IMR-90 (cell line): ENCODE results near the gene WIPF1. TPM values are rescaled to one million over a fixed set of nuclear protein-coding genes. Genes with fewer than 3 reads are reported as not detected.

Source experiments
- ATAC-seq: fragments of 200-7000 bp; cut with Tn5 transposase; 2 replicates; pipeline ENCODE4 v1.9.1; 2020; ENCODE audit warnings: low read depth, mild to moderate bottlenecking, moderate library complexity
- BruUV-seq: library from RNA; stranded (reverse); fragments of 400-500 nt; replicated peaks from 2 replicates; lab custom pipeline; 2021; lab: Mats Ljungman, UMichigan
- CTCF ChIA-PET: fragments of 300-600 bp; formaldehyde crosslinking; extraction: SDS; loops from one replicate; lab custom pipeline; 2021; ENCODE audit warnings: antibody characterized with exemption; lab: Yijun Ruan, JAX
- POLR2A ChIA-PET: fragments of 300-600 bp; sonication (Branson Sonifier 250); formaldehyde crosslinking; loops from one replicate; lab custom pipeline; 2022; ENCODE audit warnings: antibody characterized with exemption; ENCODE audit not compliant: unreplicated experiment; lab: Charles Lee
- DNase-seq: peaks from one replicate; pipeline ENCODE4 v3.0.0; 2013
- H2AFZ ChIP-seq: replicated peaks from 2 replicates; pipeline ENCODE3; 2013; ENCODE audit warnings: low read length, mild to moderate bottlenecking; ENCODE audit not compliant: poor library complexity
- H2AK5ac ChIP-seq: 2 replicates; pipeline ENCODE4 v1.6.1; 2013; ENCODE audit warnings: low read depth, low read length, inconsistent platforms
- H2AK9ac ChIP-seq: replicated peaks from 2 replicates; pipeline ENCODE3; 2013; ENCODE audit warnings: mild to moderate bottlenecking, low read depth, low read length, moderate library complexity; ENCODE audit not compliant: poor library complexity
- H2BK120ac ChIP-seq: 2 replicates; pipeline ENCODE4 v1.6.1; 2013; ENCODE audit warnings: low read depth, low read length, inconsistent platforms
- H2BK15ac ChIP-seq: 3 replicates; pipeline ENCODE4 v1.6.1; 2013; ENCODE audit warnings: low read depth, low read length, inconsistent platforms
- H2BK20ac ChIP-seq: 2 replicates; pipeline ENCODE4 v1.6.1; 2013; ENCODE audit warnings: low read depth, mild to moderate bottlenecking, inconsistent platforms, low read length, moderate library complexity
- H2BK5ac ChIP-seq: 2 replicates; pipeline ENCODE4 v1.6.1; 2013; ENCODE audit warnings: mild to moderate bottlenecking, low read depth, low read length, inconsistent platforms; ENCODE audit not compliant: poor library complexity, severe bottlenecking
- H3K14ac ChIP-seq: replicated peaks from 2 replicates; pipeline ENCODE4 v1.6.1; 2013; ENCODE audit warnings: low read depth, low read length, inconsistent platforms
- H3K18ac ChIP-seq: 2 replicates; pipeline ENCODE4 v1.6.1; 2013; ENCODE audit warnings: low read depth, low read length, control low read depth
- H3K23ac ChIP-seq: 2 replicates; pipeline ENCODE4 v1.6.1; 2013; ENCODE audit warnings: low read depth, low read length, inconsistent platforms
- H3K27ac ChIP-seq: 2 replicates; pipeline ENCODE4 v1.5.1; 2013; ENCODE audit warnings: mild to moderate bottlenecking, control low read depth, low read length; ENCODE audit not compliant: insufficient read depth
- H3K27me3 ChIP-seq: 2 replicates; pipeline ENCODE4 v1.6.1; 2013; ENCODE audit warnings: low read length; ENCODE audit not compliant: control insufficient read depth, insufficient read depth
- H3K36me3 ChIP-seq: 2 replicates; pipeline ENCODE4 v1.6.1; 2013; ENCODE audit warnings: low read length, mixed read lengths; ENCODE audit not compliant: control insufficient read depth, insufficient read depth
- H3K4ac ChIP-seq: 2 replicates; pipeline ENCODE4 v1.6.1; 2013; ENCODE audit warnings: low read depth, low read length, inconsistent platforms
- H3K4me1 ChIP-seq: 2 replicates; pipeline ENCODE4 v1.6.1; 2013; ENCODE audit warnings: low read length, mixed read lengths; ENCODE audit not compliant: control insufficient read depth, insufficient read depth
- H3K4me2 ChIP-seq: 2 replicates; pipeline ENCODE4 v1.6.1; 2013; ENCODE audit warnings: low read depth, mild to moderate bottlenecking, control low read depth, low read length, moderate library complexity
- H3K4me3 ChIP-seq: 2 replicates; pipeline ENCODE4 v1.5.1; 2013; ENCODE audit warnings: low read depth, mild to moderate bottlenecking, control low read depth, low read length, moderate library complexity; ENCODE audit not compliant: insufficient read depth
- H3K56ac ChIP-seq: 2 replicates; pipeline ENCODE4 v1.6.1; 2013; ENCODE audit warnings: low read length, inconsistent platforms; ENCODE audit not compliant: insufficient read depth; ENCODE audit errors: extremely low read depth
- H3K79me1 ChIP-seq, 2 experiments: 2 replicates each; pipeline ENCODE4 v1.6.1; 2013; ENCODE audit warnings: low read length in 2 of 2, inconsistent platforms in 1 of 2, low read depth in 1 of 2
- H3K9ac ChIP-seq: 2 replicates; pipeline ENCODE4 v1.6.1; 2013; ENCODE audit warnings: low read depth, low read length, control low read depth
- H3K9me1 ChIP-seq: 2 replicates; pipeline ENCODE4 v1.6.1; 2013; ENCODE audit warnings: low read length, inconsistent platforms; ENCODE audit not compliant: insufficient read depth
- H3K9me3 ChIP-seq: 2 replicates; pipeline ENCODE4 v1.6.1; 2013; ENCODE audit warnings: low read length; ENCODE audit not compliant: control insufficient read depth, insufficient read depth
- H4K20me1 ChIP-seq: 2 replicates; pipeline ENCODE4 v1.6.1; 2013; ENCODE audit warnings: low read length, inconsistent platforms; ENCODE audit not compliant: insufficient read depth
- H4K5ac ChIP-seq: 2 replicates; pipeline ENCODE4 v1.6.1; 2013; ENCODE audit warnings: mild to moderate bottlenecking, low read depth, low read length, control low read depth
- H4K8ac ChIP-seq, 2 experiments: 2 replicates each; pipeline ENCODE4 v1.6.1; 2013; ENCODE audit warnings: low read depth in 2 of 2, low read length in 2 of 2, control low read depth in 1 of 2, inconsistent platforms in 1 of 2
- H4K91ac ChIP-seq: 2 replicates; pipeline ENCODE4 v1.6.1; 2013; ENCODE audit warnings: low read depth, low read length, inconsistent platforms; ENCODE audit not compliant: insufficient read depth
- BHLHE40 ChIP-seq: fragments of 150-350 bp; IDR thresholded peaks from 2 replicates; pipeline ENCODE4 v1.6.1; 2016; ENCODE audit warnings: mild to moderate bottlenecking, low read depth, low read length
- CEBPB ChIP-seq: IDR thresholded peaks from 2 replicates; pipeline ENCODE4 v1.6.1; 2012; ENCODE audit warnings: low read depth, low read length, improper control_type of control experiment
- CHD1 ChIP-seq: IDR thresholded peaks from 2 replicates; pipeline ENCODE4 v1.6.1; 2012; ENCODE audit warnings: low read depth, low read length, improper control_type of control experiment
- CTCF ChIP-seq: conservative IDR thresholded peaks from 2 replicates; pipeline ENCODE4 v1.5.1; 2012; ENCODE audit warnings: mild to moderate bottlenecking, low read depth, low read length, improper control_type of control experiment
- ELK1 ChIP-seq: fragments of 150-350 bp; IDR thresholded peaks from 2 replicates; pipeline ENCODE4 v1.6.1; 2016; ENCODE audit warnings: low read depth, mild to moderate bottlenecking, low read length, moderate library complexity, borderline replicate concordance
- FOS ChIP-seq: fragments of 150-350 bp; IDR thresholded peaks from 2 replicates; pipeline ENCODE4 v1.6.1; 2016; ENCODE audit warnings: low read depth, low read length
- MAFK ChIP-seq: IDR thresholded peaks from 2 replicates; pipeline ENCODE4 v1.6.1; 2012; ENCODE audit warnings: low read depth, low read length, improper control_type of control experiment
- MAZ ChIP-seq: IDR thresholded peaks from 2 replicates; pipeline ENCODE4 v1.6.1; 2012; ENCODE audit warnings: low read depth, mild to moderate bottlenecking, low read length, improper control_type of control experiment, moderate library complexity, borderline replicate concordance
- MXI1 ChIP-seq: IDR thresholded peaks from 2 replicates; pipeline ENCODE4 v1.6.1; 2012; ENCODE audit warnings: low read depth, mild to moderate bottlenecking, low read length, moderate library complexity, borderline replicate concordance
- NFE2L2 ChIP-seq: fragments of 150-350 bp; IDR thresholded peaks from 2 replicates; pipeline ENCODE4 v1.6.1; 2016; ENCODE audit warnings: low read depth, mild to moderate bottlenecking, low read length
- POLR2A ChIP-seq: IDR thresholded peaks from 2 replicates; pipeline ENCODE4 v1.6.1; 2012; ENCODE audit warnings: mild to moderate bottlenecking, low read depth, low read length
- RAD21 ChIP-seq: IDR thresholded peaks from 2 replicates; pipeline ENCODE4 v1.6.1; 2012; ENCODE audit warnings: low read length, improper control_type of control experiment
- RCOR1 ChIP-seq: IDR thresholded peaks from 2 replicates; pipeline ENCODE4 v1.6.1; 2012; ENCODE audit warnings: mild to moderate bottlenecking, low read length, improper control_type of control experiment; ENCODE audit not compliant: insufficient replicate concordance
- RFX5 ChIP-seq: IDR thresholded peaks from 2 replicates; pipeline ENCODE4 v1.8.0; 2012; ENCODE audit warnings: low read depth, mild to moderate bottlenecking, low read length, moderate library complexity
- SMC3 ChIP-seq: fragments of 150-350 bp; IDR thresholded peaks from 2 replicates; pipeline ENCODE4 v1.6.1; 2016; ENCODE audit warnings: low read depth, mild to moderate bottlenecking, antibody characterized with exemption, low read length, moderate library complexity
- USF2 ChIP-seq: fragments of 150-350 bp; IDR thresholded peaks from 2 replicates; pipeline ENCODE4 v1.6.1; 2017; ENCODE audit warnings: mild to moderate bottlenecking, antibody characterized with exemption, low read length, low read depth
- WGBS, 2 experiments: methylation state at CpG; one replicate each; pipeline versions ENCODE4 v1.1.5 to v1.1.7; 2013; ENCODE audit warnings: missing lambda C conversion rate in 2 of 2; ENCODE audit not compliant: insufficient read length in 1 of 2; ENCODE audit errors: extremely low coverage in 2 of 2; 5-methylcytosine and 5-hydroxymethylcytosine counted together
- dilution Hi-C: fragments of 300-500 bp; cut with HindIII; formaldehyde crosslinking; loops from one replicate; pipeline ENCODE4 v1.14.3; 2018; ENCODE audit warnings: low sequenced_read_pairs; ENCODE audit not compliant: unreplicated experiment
- in situ Hi-C: fragments of 300-500 bp; cut with MboI; formaldehyde crosslinking; loops from 3 replicates; pipeline ENCODE4 v1.14.3; 2019; ENCODE audit warnings: low sequenced_read_pairs, inconsistent platforms, mixed read lengths
- intact Hi-C: fragments of 100-400 bp; cut with micrococcal nuclease; formaldehyde crosslinking; loops from 2 replicates; pipeline ENCODE4 v1.10.0; 2022
- polyA plus RNA-seq, 3 experiments: library from polyadenylated mRNA; depleted of rRNA; stranded (reverse); fragments of >200 nt; gene quantifications; 2 replicates each; pipeline ENCODE4 v1.2.3, GENCODE V29; 2012; ENCODE audit warnings: low replicate concordance in 1 of 3
- total RNA-seq: library from RNA; depleted of rRNA; stranded (reverse); fragments of >200 nt; gene quantifications from 2 replicates; pipeline ENCODE4 v1.2.3, GENCODE V29; 2012

The WIPF1 gene
- total and polyA plus RNA-seq, 2 of the 4 experiments (the other 2 are of a cell fraction) = 2.7 to 13.5 TPM

DNA sequence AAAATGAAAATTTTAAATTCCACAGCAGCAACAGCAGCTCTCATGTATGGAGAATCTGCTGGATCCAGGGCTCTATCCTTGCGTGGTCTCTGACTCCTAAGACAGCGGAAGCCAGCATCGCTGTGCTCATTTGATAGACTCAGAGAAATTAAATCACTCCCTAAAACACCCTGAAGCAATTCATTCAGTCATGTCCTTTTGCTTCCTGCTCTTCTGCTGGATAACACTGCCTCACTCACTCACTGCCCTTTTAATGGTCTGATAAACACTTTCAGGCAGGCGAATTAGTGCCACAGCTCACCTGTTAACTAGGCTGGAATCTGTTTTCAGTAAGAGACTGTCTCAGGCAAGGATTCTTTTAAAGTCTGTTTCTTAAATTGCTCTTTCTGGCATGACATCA, 10.0 kb downstream of the WIPF1 start:
- H4K91ac ChIP-seq = no peak overlapping the region
- no peak overlapping the region for H3K9ac ChIP-seq
- dilution Hi-C loops = no loop called here
- in situ Hi-C loops = no loop called here
- H3K9me3 ChIP-seq = no peaks in the 10 kb centered on the region
- TF ChIP-seq SMC3 (no peak), FOS (no peak), ELK1 (no peak), MXI1 (no peak), CEBPB (no peak), CHD1 (no peak), BHLHE40 (no peak), CTCF (no peak), RAD21 (no peak), RFX5 (no peak), RCOR1 (no peak), USF2 (no peak), MAZ (no peak), MAFK (no peak), POLR2A (no peak), NFE2L2 (no peak)
- H4K20me1 ChIP-seq = peaks cover 3% of the 10 kb centered on the region; the same call in 1 of the 2 replicates
- no peak overlapping the region for H3K23ac ChIP-seq
- no peak overlapping the region for H2BK120ac ChIP-seq
- WGBS, 2 experiments = 80% methylated on average over 1 of the region's 4 CpGs; no CpG with 5 or more reads in 1 of the 2 experiments
- H3K14ac ChIP-seq = no peak overlapping the region
- peaks cover 8% of the 10 kb centered on the region for H3K9me1 ChIP-seq
- H3K4me3 ChIP-seq = no peak overlapping the region
- POLR2A ChIA-PET = no interaction called here
- H4K8ac ChIP-seq = no peak overlapping the region
- DNase-seq (no peak), ATAC-seq (no peak)
- no peak overlapping the region for H2BK20ac ChIP-seq
- no peak overlapping the region for H2AK5ac ChIP-seq
- H2AK9ac ChIP-seq = no peak overlapping the region
- no peak overlapping the region for H3K4me2 ChIP-seq
- H3K4me1 ChIP-seq = peaks cover 29% of the 10 kb centered on the region
- H2BK15ac ChIP-seq = no peak overlapping the region
- H3K79me1 ChIP-seq = peaks cover 12 to 21% of the 10 kb centered on the region in 2 experiments
- H4K5ac ChIP-seq = no peak overlapping the region
- no peak overlapping the region for H3K18ac ChIP-seq
- no peak overlapping the region for H2BK5ac ChIP-seq
- intact Hi-C loops = no loop called here
- H3K27ac ChIP-seq = no peak overlapping the region
- no peak overlapping the region for H3K56ac ChIP-seq
- CTCF ChIA-PET = interaction anchor here (1.3 kb wide), 1 partner anchor 9 kb away, joined by 3 read pairs; no protein-coding TSS in a partner anchor
- no peak overlapping the region for H3K4ac ChIP-seq
- H3K36me3 ChIP-seq = 0 out of 2 replicates have a peak, but pooled peaks cover 1% of the 10 kb centered on the region
- BruUV-seq = no TSS peak
- no peak overlapping the region for H2AFZ ChIP-seq
- no peaks in the 10 kb centered on the region for H3K27me3 ChIP-seq
